ENCODE data around the gene CTNNA2.

Gene CTNNA2

GRCh38 chr2:80154231-80154915, 641.5 kb downstream of the CTNNA2 start:
- Histone ChIP-seq H2AFZ (ENCODE audit: low read length) (no peak overlapping the region), H3K36me3 (replicated peaks in 1 of 2; ENCODE audit: control insufficient read depth in 2 of 2, insufficient read depth in 2 of 2, low read length in 2 of 2) (no peaks in the 10 kb centered on the region), H3K9me3 (replicated peaks in 1 of 2; ENCODE audit: control insufficient read depth in 2 of 2, insufficient read depth in 1 of 2, low read depth in 1 of 2, low read length in 2 of 2) (no peaks in the 10 kb centered on the region), H2BK5ac (ENCODE audit: low read length) (no peak overlapping the region), H3K9ac (ENCODE audit: low read depth, low read length, poor library complexity) (no peak overlapping the region), H3K18ac (ENCODE audit: low read length) (no peak overlapping the region), H3K4ac (ENCODE audit: low read length) (no peak overlapping the region), H2AK5ac (ENCODE audit: low read depth, low read length) (no peak overlapping the region), H2BK12ac (ENCODE audit: low read length) (no peak overlapping the region), H3K14ac (ENCODE audit: low read length) (no peak overlapping the region), H2BK15ac (ENCODE audit: low read length) (no peak overlapping the region), H3K27me3 (ENCODE audit: control insufficient read depth in 3 of 3, insufficient read depth in 3 of 3, low read depth in 1 of 3, low read length in 3 of 3) (peaks cover 0 to 4% (median 0%) of the 10 kb centered on the region in 3 experiments), H3K79me1 (ENCODE audit: low read depth, low read length) (no peaks in the 10 kb centered on the region), H3K4me3 (ENCODE audit: low read length in 2 of 2) (no peak overlapping the region), H3K27ac (replicated peaks; ENCODE audit: low read length) (no peak overlapping the region), H4K91ac (ENCODE audit: low read depth, low read length, poor library complexity) (no peak overlapping the region), H2BK120ac (ENCODE audit: low read depth, low read length) (no peak overlapping the region), H4K8ac (ENCODE audit: low read depth, low read length) (no peak overlapping the region), H3K4me2 (ENCODE audit: insufficient read depth, low read length, poor library complexity, severe bottlenecking) (no peak overlapping the region), H3K4me1 (ENCODE audit: control insufficient read depth in 2 of 2, insufficient read depth in 1 of 2, low read depth in 1 of 2, low read length in 2 of 2) (peaks cover 0 to 5% of the 10 kb centered on the region in 2 donors), H3K23ac (ENCODE audit: low read depth, low read length, poor library complexity) (no peak overlapping the region)
- WGBS, 2 donors (ENCODE audit: extremely low coverage in 2 of 2, insufficient read length in 2 of 2, insufficient replicate concordance in 1 of 2) = no CpG with 5 or more reads among the region's 7 CpGs
- DNase-seq (ENCODE audit: low spot score) = no peak

- WGBS, 2 donors (ENCODE audit: extremely low coverage in 2 of 2, insufficient read length in 2 of 2, insufficient replicate concordance in 1 of 2) = no CpG with 5 or more reads among the region's 1 CpG
- H3K4me3 ChIP-seq (ENCODE audit: low read length in 2 of 2) = no peak overlapping the region
- H3K4me1 ChIP-seq (ENCODE audit: control insufficient read depth in 2 of 2, insufficient read depth in 1 of 2, low read depth in 1 of 2, low read length in 2 of 2) = no peaks in the 10 kb centered on the region
- no peaks in the 10 kb centered on the region for H3K9me3 ChIP-seq (replicated peaks in 1 of 2; ENCODE audit: control insufficient read depth in 2 of 2, insufficient read depth in 1 of 2, low read depth in 1 of 2, low read length in 2 of 2)
- no peak overlapping the region for H3K23ac ChIP-seq (ENCODE audit: low read depth, low read length, poor library complexity)
- no peak overlapping the region for H4K91ac ChIP-seq (ENCODE audit: low read depth, low read length, poor library complexity)
- no peak overlapping the region for H4K8ac ChIP-seq (ENCODE audit: low read depth, low read length)
- H3K4ac ChIP-seq (ENCODE audit: low read length) = no peak overlapping the region
- no peak overlapping the region for H3K14ac ChIP-seq (ENCODE audit: low read length)
- no peak overlapping the region for H3K18ac ChIP-seq (ENCODE audit: low read length)
- no peak overlapping the region for H3K4me2 ChIP-seq (ENCODE audit: insufficient read depth, low read length, poor library complexity, severe bottlenecking)
- no peak overlapping the region for H2AK5ac ChIP-seq (ENCODE audit: low read depth, low read length)
- no peaks in the 10 kb centered on the region for H3K27me3 ChIP-seq (ENCODE audit: control insufficient read depth in 3 of 3, insufficient read depth in 3 of 3, low read depth in 1 of 3, low read length in 3 of 3)
- DNase-seq (ENCODE audit: low spot score) = no peak
- H3K79me1 ChIP-seq (ENCODE audit: low read depth, low read length) = no peaks in the 10 kb centered on the region
- no peak overlapping the region for H2BK15ac ChIP-seq (ENCODE audit: low read length)
- no peak overlapping the region for H2BK120ac ChIP-seq (ENCODE audit: low read depth, low read length)
- no peaks in the 10 kb centered on the region for H3K36me3 ChIP-seq (replicated peaks in 1 of 2; ENCODE audit: control insufficient read depth in 2 of 2, insufficient read depth in 2 of 2, low read length in 2 of 2)
- no peak overlapping the region for H3K27ac ChIP-seq (replicated peaks; ENCODE audit: low read length)
- H2BK5ac ChIP-seq (ENCODE audit: low read length) = no peak overlapping the region
- no peak overlapping the region for H2BK12ac ChIP-seq (ENCODE audit: low read length)
- no peak overlapping the region for H2AFZ ChIP-seq (ENCODE audit: low read length)
- H3K9ac ChIP-seq (ENCODE audit: low read depth, low read length, poor library complexity) = no peak overlapping the region
These were observed 651.5 kb downstream of the CTNNA2 start for GRCh38 chr2:80164375-80164774.

- no peak overlapping the region for H3K4ac ChIP-seq (ENCODE audit: low read length)
- no peak overlapping the region for H3K14ac ChIP-seq (ENCODE audit: low read length)
- no peak overlapping the region for H2BK120ac ChIP-seq (ENCODE audit: low read depth, low read length)
- no peak overlapping the region for H3K27ac ChIP-seq (replicated peaks; ENCODE audit: low read length)
- no peak overlapping the region for H2AFZ ChIP-seq (ENCODE audit: low read length)
- H3K27me3 ChIP-seq (ENCODE audit: control insufficient read depth in 3 of 3, insufficient read depth in 3 of 3, low read depth in 1 of 3, low read length in 3 of 3) = no peaks in the 10 kb centered on the region
- WGBS, 2 donors (ENCODE audit: extremely low coverage in 2 of 2, insufficient read length in 2 of 2, insufficient replicate concordance in 1 of 2) = no CpG with 5 or more reads among the region's 3 CpGs
- no peak overlapping the region for H3K18ac ChIP-seq (ENCODE audit: low read length)
- H3K9ac ChIP-seq (ENCODE audit: low read depth, low read length, poor library complexity) = no peak overlapping the region
- H4K8ac ChIP-seq (ENCODE audit: low read depth, low read length) = no peak overlapping the region
- H3K36me3 ChIP-seq (replicated peaks in 1 of 2; ENCODE audit: control insufficient read depth in 2 of 2, insufficient read depth in 2 of 2, low read length in 2 of 2) = no peaks in the 10 kb centered on the region
- no peaks in the 10 kb centered on the region for H3K79me1 ChIP-seq (ENCODE audit: low read depth, low read length)
- no peak overlapping the region for H4K91ac ChIP-seq (ENCODE audit: low read depth, low read length, poor library complexity)
- H2AK5ac ChIP-seq (ENCODE audit: low read depth, low read length) = no peak overlapping the region
- H3K4me2 ChIP-seq (ENCODE audit: insufficient read depth, low read length, poor library complexity, severe bottlenecking) = no peak overlapping the region
- DNase-seq (ENCODE audit: low spot score) = no peak
- H3K4me3 ChIP-seq (ENCODE audit: low read length in 2 of 2) = no peak overlapping the region
- no peak overlapping the region for H3K23ac ChIP-seq (ENCODE audit: low read depth, low read length, poor library complexity)
- no peak overlapping the region for H2BK5ac ChIP-seq (ENCODE audit: low read length)
- no peak overlapping the region for H2BK15ac ChIP-seq (ENCODE audit: low read length)
- no peaks in the 10 kb centered on the region for H3K9me3 ChIP-seq (replicated peaks in 1 of 2; ENCODE audit: control insufficient read depth in 2 of 2, insufficient read depth in 1 of 2, low read depth in 1 of 2, low read length in 2 of 2)
- no peaks in the 10 kb centered on the region for H3K4me1 ChIP-seq (ENCODE audit: control insufficient read depth in 2 of 2, insufficient read depth in 1 of 2, low read depth in 1 of 2, low read length in 2 of 2)
- no peak overlapping the region for H2BK12ac ChIP-seq (ENCODE audit: low read length)
These were observed 653.8 kb downstream of the CTNNA2 start for GRCh38 chr2:80166483-80167171.

- H2AFZ ChIP-seq (ENCODE audit: low read length) = no peak overlapping the region
- H2BK120ac ChIP-seq (ENCODE audit: low read depth, low read length) = no peak overlapping the region
- no peak overlapping the region for H2BK5ac ChIP-seq (ENCODE audit: low read length)
- H3K23ac ChIP-seq (ENCODE audit: low read depth, low read length, poor library complexity) = no peak overlapping the region
- H3K9me3 ChIP-seq (replicated peaks in 1 of 2; ENCODE audit: control insufficient read depth in 2 of 2, insufficient read depth in 1 of 2, low read depth in 1 of 2, low read length in 2 of 2) = no peaks in the 10 kb centered on the region
- H4K91ac ChIP-seq (ENCODE audit: low read depth, low read length, poor library complexity) = no peak overlapping the region
- H2BK12ac ChIP-seq (ENCODE audit: low read length) = no peak overlapping the region
- H3K18ac ChIP-seq (ENCODE audit: low read length) = no peak overlapping the region
- H4K8ac ChIP-seq (ENCODE audit: low read depth, low read length) = no peak overlapping the region
- H3K4me3 ChIP-seq (ENCODE audit: low read length in 2 of 2) = no peak overlapping the region
- H2BK15ac ChIP-seq (ENCODE audit: low read length) = no peak overlapping the region
- H3K36me3 ChIP-seq (replicated peaks in 1 of 2; ENCODE audit: control insufficient read depth in 2 of 2, insufficient read depth in 2 of 2, low read length in 2 of 2) = no peaks in the 10 kb centered on the region
- DNase-seq (ENCODE audit: low spot score) = no peak
- H2AK5ac ChIP-seq (ENCODE audit: low read depth, low read length) = no peak overlapping the region
- no peak overlapping the region for H3K4ac ChIP-seq (ENCODE audit: low read length)
- no CpG with 5 or more reads among the region's 1 CpG for WGBS, 2 donors (ENCODE audit: extremely low coverage in 2 of 2, insufficient read length in 2 of 2, insufficient replicate concordance in 1 of 2)
- no peak overlapping the region for H3K9ac ChIP-seq (ENCODE audit: low read depth, low read length, poor library complexity)
- H3K27me3 ChIP-seq (ENCODE audit: control insufficient read depth in 3 of 3, insufficient read depth in 3 of 3, low read depth in 1 of 3, low read length in 3 of 3) = no peaks in the 10 kb centered on the region
- no peaks in the 10 kb centered on the region for H3K4me1 ChIP-seq (ENCODE audit: control insufficient read depth in 2 of 2, insufficient read depth in 1 of 2, low read depth in 1 of 2, low read length in 2 of 2)
- no peaks in the 10 kb centered on the region for H3K79me1 ChIP-seq (ENCODE audit: low read depth, low read length)
- H3K14ac ChIP-seq (ENCODE audit: low read length) = no peak overlapping the region
- no peak overlapping the region for H3K4me2 ChIP-seq (ENCODE audit: insufficient read depth, low read length, poor library complexity, severe bottlenecking)
- H3K27ac ChIP-seq (replicated peaks; ENCODE audit: low read length) = no peak overlapping the region
These were observed 654.5 kb downstream of the CTNNA2 start for GRCh38 chr2:80167284-80167808.
